Mammary epithelial cell (primary cell): ENCODE data around the gene ZNF326.
A peak's percentile ranks its signal among the peaks of the same experiment; 100 is the strongest.

ENCODE experiments used
- CTCF ChIP-seq, 2 donors: IDR thresholded peaks in 1 of 2; conservative IDR thresholded peaks in 1 of 2; 2 replicates each; pipeline ENCODE4 v1.5.1; 2011 to 2012; ENCODE audit warnings: inconsistent platforms in 2 of 2, low read length in 2 of 2, mild to moderate bottlenecking in 2 of 2, control low read depth in 1 of 2, low read depth in 1 of 2; ENCODE audit not compliant: insufficient read depth in 1 of 2; ENCODE audit errors: extremely low read depth in 1 of 2
- EZH2 ChIP-seq: IDR thresholded peaks from 2 replicates; pipeline ENCODE4 v1.6.1; 2012; ENCODE audit warnings: low read length, inconsistent platforms, borderline replicate concordance

GRCh38 chr1:90045853-90046563 lies 51.1 kb downstream of the ZNF326 start:
- TF ChIP-seq CTCF (conservative IDR thresholded peaks at IDR 0.05 in 1 of 2, IDR thresholded peaks at IDR 0.05 in 1 of 2; ENCODE audit: extremely low read depth in 1 of 2, insufficient read depth in 1 of 2, low read depth in 1 of 2, low read length in 2 of 2) (peak; percentile 55 to 62), EZH2 (no peak)
